ENCODE results near the gene SPATA24.
A peak's percentile ranks its signal among the peaks of the same experiment; 100 is the strongest.

Gene SPATA24

GRCh38 chr5:139369181-139369580 is 34.7 kb downstream of the SPATA24 start:
- in situ Hi-C loops (cut with HindIII; ENCODE audit: low pct_ligation_motif_present, low sequenced_read_pairs) = no loop called here
- DNase-seq = peak; percentile 63
- no peak for TF ChIP-seq CTCF (IDR thresholded peaks at IDR 0.05; ENCODE audit: low read depth, low read length, missing control alignments)
- H3K27ac ChIP-seq = peak overlapping the region; percentile 38
- no peaks in the 10 kb centered on the region for H3K27me3 ChIP-seq (replicated peaks)
- H3K36me3 ChIP-seq (replicated peaks) = peaks cover 29% of the 10 kb centered on the region
- H3K4me3 ChIP-seq (ENCODE audit: low read depth, low read length) = no peak overlapping the region

DNA sequence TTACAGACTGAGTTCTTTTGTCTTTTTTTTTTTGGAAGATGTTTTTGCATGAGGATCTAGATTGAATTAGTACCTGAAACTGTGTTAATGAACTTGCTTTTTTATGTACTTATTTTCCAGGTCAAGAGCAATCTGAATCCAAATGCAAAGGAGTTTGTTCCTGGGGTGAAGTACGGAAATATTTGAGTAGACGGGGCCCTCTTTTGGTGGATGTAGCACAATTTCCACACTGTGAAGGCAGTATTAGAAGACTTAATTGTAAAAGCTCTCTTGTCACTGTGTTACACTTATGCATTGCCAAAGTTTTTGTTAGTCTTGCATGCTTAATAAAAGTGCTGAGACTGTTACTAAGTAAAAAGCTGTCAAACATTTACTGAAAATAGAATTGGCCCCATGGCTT is 35.3 kb downstream of the SPATA24 start:
- in situ Hi-C loops (cut with HindIII; ENCODE audit: low pct_ligation_motif_present, low sequenced_read_pairs) = no loop called here
- TF ChIP-seq CTCF (IDR thresholded peaks at IDR 0.05; ENCODE audit: low read depth, low read length, missing control alignments) = peak; percentile 12
- H3K36me3 ChIP-seq (replicated peaks) = peaks cover 35% of the 10 kb centered on the region
- H3K27me3 ChIP-seq (replicated peaks) = no peaks in the 10 kb centered on the region
- peak overlapping the region; percentile 38 for H3K27ac ChIP-seq
- H3K4me3 ChIP-seq (ENCODE audit: low read depth, low read length) = no peak overlapping the region
- no peak for DNase-seq

- Histone ChIP-seq H3K27me3 (replicated peaks) (no peaks in the 10 kb centered on the region), H3K36me3 (replicated peaks) (peaks cover 28% of the 10 kb centered on the region), H3K4me3 (ENCODE audit: low read depth, low read length) (no peak overlapping the region), H3K27ac (no peak overlapping the region)
- DNase-seq = no peak
- in situ Hi-C loops (cut with HindIII; ENCODE audit: low pct_ligation_motif_present, low sequenced_read_pairs) = no loop called here
- no peak for TF ChIP-seq CTCF (IDR thresholded peaks at IDR 0.05; ENCODE audit: low read depth, low read length, missing control alignments)
Observed at GRCh38 chr5:139364466-139364865, 39.4 kb downstream of the SPATA24 start.

DNA sequence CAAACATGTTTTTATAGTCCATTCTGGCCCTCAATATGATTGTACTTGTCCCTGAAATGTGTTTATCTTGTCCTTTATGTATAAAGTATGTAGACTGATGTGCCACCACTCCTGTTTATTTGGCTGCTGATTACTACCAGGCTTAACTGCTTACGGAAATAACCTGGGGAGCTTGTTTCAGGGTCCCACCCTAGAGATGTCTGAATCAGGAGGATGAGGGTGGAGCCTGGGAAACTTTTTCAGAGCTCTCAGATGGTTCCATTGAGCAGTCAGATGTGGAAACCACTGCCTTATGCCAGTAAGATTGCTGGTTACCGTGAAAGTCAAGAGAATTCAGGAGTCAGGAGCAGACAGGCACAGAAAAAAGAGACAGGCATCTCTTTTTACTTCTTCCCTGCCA is 40.0 kb downstream of the SPATA24 start:
- Histone ChIP-seq H3K36me3 (replicated peaks) (peaks cover 28% of the 10 kb centered on the region), H3K27me3 (replicated peaks) (no peaks in the 10 kb centered on the region), H3K27ac (no peak overlapping the region), H3K4me3 (ENCODE audit: low read depth, low read length) (no peak overlapping the region)
- in situ Hi-C loops (cut with HindIII; ENCODE audit: low pct_ligation_motif_present, low sequenced_read_pairs) = no loop called here
- no peak for DNase-seq
- TF ChIP-seq CTCF (IDR thresholded peaks at IDR 0.05; ENCODE audit: low read depth, low read length, missing control alignments) = no peak

DNA sequence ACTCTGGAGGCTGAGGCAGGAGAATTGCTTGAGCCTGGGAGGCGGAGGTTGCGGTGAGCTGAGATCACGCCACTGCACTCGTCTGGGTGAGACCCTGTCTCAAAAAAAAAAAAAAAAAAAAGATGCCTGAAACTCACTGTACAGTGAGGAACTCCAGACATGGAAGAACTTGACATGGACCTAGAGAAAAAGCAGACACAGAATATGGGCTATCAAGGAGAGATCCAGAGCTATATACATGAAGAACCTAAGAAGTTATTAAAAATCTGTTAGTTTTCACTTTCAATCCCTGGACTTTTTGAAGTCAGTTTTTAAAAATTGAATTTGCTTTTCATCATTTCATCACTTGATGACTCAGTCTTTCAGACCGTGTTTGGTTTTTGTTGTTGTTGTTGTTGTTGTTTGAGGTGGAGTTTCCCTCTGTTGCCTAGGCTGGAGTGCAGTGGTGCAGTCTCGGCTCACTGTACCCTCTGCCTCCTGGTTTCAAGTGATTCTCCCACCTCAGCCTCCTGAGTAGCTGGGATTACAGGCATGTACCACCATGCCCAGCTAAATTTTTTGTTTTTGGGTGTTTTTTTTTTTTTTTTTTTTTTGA is 42.0 kb downstream of the SPATA24 start:
- Histone ChIP-seq H3K27ac (no peak overlapping the region), H3K4me3 (ENCODE audit: low read depth, low read length) (no peak overlapping the region), H3K27me3 (replicated peaks) (no peaks in the 10 kb centered on the region), H3K36me3 (replicated peaks) (peaks cover 25% of the 10 kb centered on the region)
- in situ Hi-C loops (cut with HindIII; ENCODE audit: low pct_ligation_motif_present, low sequenced_read_pairs) = no loop called here
- no peak for DNase-seq
- TF ChIP-seq CTCF (IDR thresholded peaks at IDR 0.05; ENCODE audit: low read depth, low read length, missing control alignments) = no peak

DNA sequence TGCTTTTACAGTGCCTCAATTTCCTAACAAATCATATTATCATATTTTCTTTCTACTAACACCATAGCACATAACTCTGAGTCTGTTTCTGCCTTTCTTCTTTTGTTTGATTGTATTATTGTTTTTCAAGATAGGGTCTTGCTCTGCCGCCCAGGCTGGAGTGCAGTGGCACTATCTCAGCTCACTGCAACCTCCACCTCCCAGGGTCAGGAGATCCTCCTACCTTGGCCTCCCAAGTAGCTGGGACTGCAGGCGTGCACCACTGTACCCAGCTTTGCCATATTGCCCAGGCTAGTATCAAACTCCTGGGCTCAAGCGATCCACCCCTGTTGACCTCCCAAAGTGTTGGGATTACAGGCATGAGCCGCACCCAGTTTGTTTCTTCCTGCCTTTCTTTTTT is 43.5 kb downstream of the SPATA24 start:
- no peak for TF ChIP-seq CTCF (IDR thresholded peaks at IDR 0.05; ENCODE audit: low read depth, low read length, missing control alignments)
- Histone ChIP-seq H3K27ac (no peak overlapping the region), H3K4me3 (ENCODE audit: low read depth, low read length) (no peak overlapping the region), H3K36me3 (replicated peaks) (peaks cover 17% of the 10 kb centered on the region), H3K27me3 (replicated peaks) (no peaks in the 10 kb centered on the region)
- in situ Hi-C loops (cut with HindIII; ENCODE audit: low pct_ligation_motif_present, low sequenced_read_pairs) = no loop called here
- no peak for DNase-seq

Measured in brain microvascular endothelial cell (primary cell).